HG03064 (cell line): ENCODE measurements around the gene CRB1.

Source experiments
- ATAC-seq: cut with Tn5 transposase; IDR thresholded peaks from one replicate; pipeline ENCODE4 v1.9.1; 2021; ENCODE audit warnings: low read depth; ENCODE audit not compliant: unreplicated experiment

The CRB1 gene

GRCh38 chr1:197342044-197342565, 74.1 kb downstream of the CRB1 start:
- ATAC-seq = no peak

DNA sequence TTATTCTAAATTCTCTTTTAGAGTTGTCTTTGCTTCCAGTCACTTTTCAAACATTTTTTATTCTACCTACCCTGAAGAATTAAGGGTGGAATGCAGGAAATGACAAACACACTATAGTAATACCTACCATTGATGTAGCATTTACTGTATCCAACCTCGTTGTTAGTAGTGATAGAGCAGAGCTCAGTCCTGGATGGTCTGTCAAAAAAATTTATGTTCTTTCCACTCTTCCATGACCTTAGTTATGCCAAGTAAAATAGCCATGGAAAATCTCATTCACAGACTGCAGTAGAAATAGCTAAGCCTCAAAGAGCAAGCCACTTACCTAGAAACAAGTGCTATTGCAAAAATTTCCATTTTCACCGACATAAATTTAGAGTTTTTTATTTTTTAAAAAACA, 74.6 kb downstream of the CRB1 start:
- no peak for ATAC-seq

- no peak for ATAC-seq
These were observed 75.7 kb downstream of the CRB1 start for GRCh38 chr1:197343663-197344273.

DNA sequence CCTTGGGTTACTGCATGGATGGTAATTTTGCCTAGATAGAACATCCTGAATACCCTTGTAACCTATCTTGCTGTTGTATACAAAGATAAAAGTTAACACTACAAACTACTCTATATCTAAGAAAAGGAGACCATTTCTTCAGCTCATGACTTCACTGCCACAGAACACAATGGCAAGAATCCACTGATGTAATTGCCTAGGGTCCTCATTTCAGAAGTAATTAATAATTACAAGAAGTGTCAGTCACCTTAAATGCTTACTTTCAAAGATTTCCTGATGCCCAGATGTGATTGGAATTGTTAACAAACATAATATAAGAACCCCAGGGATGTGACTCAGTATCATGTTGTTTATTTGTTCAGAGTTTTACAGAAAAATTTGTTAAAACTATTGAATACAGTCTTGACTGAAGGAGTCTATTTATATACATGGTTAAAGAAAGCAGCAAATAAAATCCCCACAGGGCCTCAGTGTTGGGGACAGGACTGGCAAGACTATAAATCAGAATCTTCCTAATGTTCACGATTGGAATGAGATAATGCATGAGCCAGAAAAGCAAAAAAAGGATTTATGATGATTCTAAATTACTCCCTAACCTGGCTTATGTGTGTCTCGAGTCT, 83.9 kb downstream of the CRB1 start:
- no peak for ATAC-seq

- no peak for ATAC-seq
These were observed 87.4 kb downstream of the CRB1 start for GRCh38 chr1:197355248-197355995.

- ATAC-seq = no peak
These were observed 88.9 kb downstream of the CRB1 start for GRCh38 chr1:197356723-197357533.

- ATAC-seq = no peak
These were observed 90.9 kb downstream of the CRB1 start for GRCh38 chr1:197358959-197359358.

GRCh38 chr1:197360068-197360467, 92.0 kb downstream of the CRB1 start:
- no peak for ATAC-seq

- ATAC-seq = no peak
These were observed 94.8 kb downstream of the CRB1 start for GRCh38 chr1:197362871-197363270.

DNA sequence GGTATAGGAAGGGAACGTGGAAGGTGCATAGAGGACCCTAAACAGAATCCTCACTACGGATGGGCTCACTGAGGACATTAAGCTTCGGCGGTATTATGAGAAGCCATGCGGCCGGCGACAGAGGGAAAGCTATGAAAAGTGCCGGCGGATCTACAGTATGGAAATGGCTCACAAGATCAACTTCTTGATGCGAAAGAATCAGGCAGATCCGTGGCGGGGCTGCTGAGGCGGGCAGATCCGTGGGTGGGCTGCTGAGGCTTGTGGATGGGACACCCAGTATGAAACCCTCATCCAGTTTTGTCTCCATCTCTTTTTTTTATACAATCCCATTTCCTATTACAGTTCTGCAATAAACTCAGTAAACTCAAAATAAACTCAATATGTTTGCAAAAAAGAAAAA, 95.8 kb downstream of the CRB1 start:
- no peak for ATAC-seq

GRCh38 chr1:197366996-197367395, 98.9 kb downstream of the CRB1 start:
- no peak for ATAC-seq

DNA sequence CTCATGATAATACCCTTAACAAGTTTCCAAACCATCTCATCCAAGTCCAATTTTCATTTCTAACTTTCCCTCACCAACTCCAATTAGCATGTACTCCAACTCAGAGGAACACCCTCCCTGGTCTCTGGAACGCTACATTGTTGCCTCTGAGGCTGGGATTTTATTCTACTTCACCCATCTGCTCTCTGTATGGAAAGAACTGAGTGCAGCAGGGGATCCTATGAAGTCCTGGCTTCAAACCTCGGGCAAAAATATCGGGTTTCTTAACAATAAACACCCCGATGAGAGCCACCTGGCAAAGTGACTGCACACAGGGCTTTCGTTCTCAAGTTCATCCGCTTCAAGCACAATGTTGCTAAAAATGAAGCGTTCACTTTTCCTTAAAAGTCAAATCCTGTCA, 99.6 kb downstream of the CRB1 start:
- no peak for ATAC-seq

DNA sequence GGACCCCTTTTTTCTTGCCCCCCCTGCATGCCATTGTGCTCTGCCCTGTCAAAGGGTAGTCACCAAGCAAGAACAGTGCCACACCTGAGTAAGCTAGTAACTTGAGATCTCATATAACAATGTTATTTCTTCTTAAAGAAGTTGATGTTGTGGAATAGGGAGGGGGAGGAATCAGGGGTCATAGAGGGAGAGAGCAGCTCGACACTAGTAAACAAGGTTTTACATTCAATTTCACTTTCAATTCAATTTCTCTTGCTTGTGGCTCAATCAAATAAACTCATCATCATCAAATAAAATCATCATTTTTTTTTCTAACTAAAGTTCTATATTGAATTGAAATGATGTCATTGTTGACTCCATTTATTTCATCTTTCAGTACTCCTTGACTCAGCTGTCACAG, 106.4 kb downstream of the CRB1 start:
- ATAC-seq = no peak

- no peak for ATAC-seq
These were observed 116.4 kb downstream of the CRB1 start for GRCh38 chr1:197384471-197384870.

DNA sequence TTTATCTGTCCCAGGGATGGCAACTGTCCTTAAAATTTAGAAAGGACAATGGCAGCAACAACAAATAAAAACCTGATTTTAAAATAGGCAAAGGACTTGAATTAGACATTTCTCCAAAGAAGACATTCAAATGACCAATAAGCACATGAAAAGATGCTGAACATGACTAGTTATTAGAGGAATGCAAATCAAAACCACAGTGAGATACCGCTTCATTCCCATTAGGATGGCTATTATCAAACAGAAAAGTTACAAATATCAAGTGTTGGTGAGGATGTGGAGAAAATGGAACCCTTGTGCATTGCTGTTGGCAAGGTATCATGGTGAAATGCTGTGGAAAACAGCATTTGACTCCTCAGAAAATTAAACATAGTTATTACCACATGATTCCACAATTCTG, 120.7 kb downstream of the CRB1 start:
- no peak for ATAC-seq

- ATAC-seq = no peak
These were observed 122.8 kb downstream of the CRB1 start for GRCh38 chr1:197390856-197391255.

- ATAC-seq = no peak
These were observed 123.5 kb downstream of the CRB1 start for GRCh38 chr1:197391303-197392226.

- no peak for ATAC-seq
These were observed 124.5 kb downstream of the CRB1 start for GRCh38 chr1:197392541-197392940.

GRCh38 chr1:197393105-197393504, 125.1 kb downstream of the CRB1 start:
- ATAC-seq = no peak

- no peak for ATAC-seq
These were observed 125.7 kb downstream of the CRB1 start for GRCh38 chr1:197393772-197394171.
